AG04449 (cell line): ENCODE data around the gene CYP26B1.

Experiments
- CTCF ChIA-PET: fragments of 350-600 bp; formaldehyde crosslinking; extraction: SDS; loops from one replicate; lab custom pipeline; 2021; ENCODE audit warnings: antibody characterized with exemption; lab: Yijun Ruan, JAX
- POLR2A ChIA-PET: fragments of 400-600, 350-600 bp; formaldehyde crosslinking; extraction: SDS; loops from one replicate; lab custom pipeline; 2020; ENCODE audit warnings: antibody characterized with exemption, inconsistent platforms; lab: Yijun Ruan, JAX
- DNase-seq: peaks from one replicate; pipeline ENCODE4 v3.0.0-alpha.2; 2010; ENCODE audit warnings: low read depth, low spot score
- H3K4me3 ChIP-seq: 2 replicates; pipeline ENCODE4 v1.5.1; 2011; ENCODE audit warnings: low read depth, mild to moderate bottlenecking, control low read depth, low read length
- TF ChIP-seq, protein P1 (sequence below): IDR thresholded peaks from one replicate; pipeline ENCODE4 v1.5.1; 2011; ENCODE audit warnings: mild to moderate bottlenecking, moderate library complexity, low read length, control low read depth, inconsistent platforms; ENCODE audit not compliant: insufficient read depth; ENCODE audit errors: missing control alignments

CYP26B1 gene, protein sequence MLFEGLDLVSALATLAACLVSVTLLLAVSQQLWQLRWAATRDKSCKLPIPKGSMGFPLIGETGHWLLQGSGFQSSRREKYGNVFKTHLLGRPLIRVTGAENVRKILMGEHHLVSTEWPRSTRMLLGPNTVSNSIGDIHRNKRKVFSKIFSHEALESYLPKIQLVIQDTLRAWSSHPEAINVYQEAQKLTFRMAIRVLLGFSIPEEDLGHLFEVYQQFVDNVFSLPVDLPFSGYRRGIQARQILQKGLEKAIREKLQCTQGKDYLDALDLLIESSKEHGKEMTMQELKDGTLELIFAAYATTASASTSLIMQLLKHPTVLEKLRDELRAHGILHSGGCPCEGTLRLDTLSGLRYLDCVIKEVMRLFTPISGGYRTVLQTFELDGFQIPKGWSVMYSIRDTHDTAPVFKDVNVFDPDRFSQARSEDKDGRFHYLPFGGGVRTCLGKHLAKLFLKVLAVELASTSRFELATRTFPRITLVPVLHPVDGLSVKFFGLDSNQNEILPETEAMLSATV

DNA sequence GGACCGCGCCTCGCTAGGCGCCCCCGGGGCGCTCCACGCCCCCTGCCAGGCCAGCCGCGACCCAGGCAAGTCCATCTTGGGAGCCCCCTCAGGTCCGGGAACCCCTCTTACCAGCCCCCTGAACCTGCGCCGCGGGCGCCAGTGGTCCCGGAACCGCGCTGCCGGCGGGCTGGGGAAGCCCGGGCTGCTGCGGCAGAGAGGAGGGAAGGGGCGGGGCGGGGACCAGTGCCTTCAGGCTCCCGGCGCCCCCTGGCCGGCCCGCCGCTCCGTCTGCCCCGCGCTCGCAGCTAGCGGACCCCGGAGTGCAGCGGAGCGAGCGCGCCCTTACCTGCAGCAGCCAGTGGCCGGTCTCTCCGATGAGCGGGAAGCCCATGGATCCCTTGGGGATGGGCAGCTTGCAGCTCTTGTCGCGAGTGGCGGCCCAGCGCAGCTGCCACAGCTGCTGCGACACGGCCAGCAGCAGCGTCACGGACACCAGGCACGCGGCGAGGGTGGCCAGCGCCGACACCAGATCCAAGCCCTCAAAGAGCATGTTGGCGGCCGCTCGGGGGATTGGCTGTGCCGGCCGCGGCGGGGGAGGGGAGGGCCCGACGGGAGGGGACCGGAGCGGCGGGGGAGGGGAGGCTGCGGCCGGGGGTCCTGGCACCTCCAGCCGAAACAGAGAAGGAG, at the start of gene CYP26B1:
Gene CYP26B1, minus strand, starts transcription at position 560 of the 669 bp plus-strand sequence. Its CDS starts 28 bp downstream, at position 532.
- peak within 1 kb of the TSS; percentile 54 for H3K4me3 ChIP-seq
- ChIA-PET POLR2A (no interaction called here), CTCF (interaction anchor here (0.6 to 10.9 kb wide), 7 partner anchors 10 to 716 kb away, joined by 3 to 322 read pairs (median 8); no protein-coding TSS in a partner anchor)
- no peak for DNase-seq
- TF ChIP-seq, protein P1, sequence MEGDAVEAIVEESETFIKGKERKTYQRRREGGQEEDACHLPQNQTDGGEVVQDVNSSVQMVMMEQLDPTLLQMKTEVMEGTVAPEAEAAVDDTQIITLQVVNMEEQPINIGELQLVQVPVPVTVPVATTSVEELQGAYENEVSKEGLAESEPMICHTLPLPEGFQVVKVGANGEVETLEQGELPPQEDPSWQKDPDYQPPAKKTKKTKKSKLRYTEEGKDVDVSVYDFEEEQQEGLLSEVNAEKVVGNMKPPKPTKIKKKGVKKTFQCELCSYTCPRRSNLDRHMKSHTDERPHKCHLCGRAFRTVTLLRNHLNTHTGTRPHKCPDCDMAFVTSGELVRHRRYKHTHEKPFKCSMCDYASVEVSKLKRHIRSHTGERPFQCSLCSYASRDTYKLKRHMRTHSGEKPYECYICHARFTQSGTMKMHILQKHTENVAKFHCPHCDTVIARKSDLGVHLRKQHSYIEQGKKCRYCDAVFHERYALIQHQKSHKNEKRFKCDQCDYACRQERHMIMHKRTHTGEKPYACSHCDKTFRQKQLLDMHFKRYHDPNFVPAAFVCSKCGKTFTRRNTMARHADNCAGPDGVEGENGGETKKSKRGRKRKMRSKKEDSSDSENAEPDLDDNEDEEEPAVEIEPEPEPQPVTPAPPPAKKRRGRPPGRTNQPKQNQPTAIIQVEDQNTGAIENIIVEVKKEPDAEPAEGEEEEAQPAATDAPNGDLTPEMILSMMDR, result no peak

DNA sequence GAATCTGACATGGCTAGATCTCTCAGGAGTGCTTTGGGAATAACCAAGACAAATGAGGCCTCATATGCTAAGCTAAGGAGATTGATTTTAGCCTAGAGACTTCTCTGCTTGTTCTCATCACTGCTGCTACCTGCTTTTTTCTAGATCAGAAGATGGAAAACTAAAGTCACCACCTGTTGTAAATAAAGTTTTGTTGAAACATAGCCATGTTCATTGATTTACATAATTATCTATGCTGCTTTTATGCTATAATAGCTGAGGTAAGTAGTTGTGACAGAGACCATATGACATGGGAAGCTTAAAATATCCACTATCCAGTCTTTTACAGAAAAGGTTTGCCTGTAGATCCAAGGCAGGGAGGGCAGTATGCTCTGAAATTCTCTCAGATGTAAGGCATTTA, 46.1 kb upstream of the CYP26B1 start:
- POLR2A ChIA-PET, result no interaction called here
- TF ChIP-seq, protein P1, result no peak
- no peak overlapping the region for H3K4me3 ChIP-seq
- CTCF ChIA-PET, result no interaction called here
- DNase-seq, result no peak

DNA sequence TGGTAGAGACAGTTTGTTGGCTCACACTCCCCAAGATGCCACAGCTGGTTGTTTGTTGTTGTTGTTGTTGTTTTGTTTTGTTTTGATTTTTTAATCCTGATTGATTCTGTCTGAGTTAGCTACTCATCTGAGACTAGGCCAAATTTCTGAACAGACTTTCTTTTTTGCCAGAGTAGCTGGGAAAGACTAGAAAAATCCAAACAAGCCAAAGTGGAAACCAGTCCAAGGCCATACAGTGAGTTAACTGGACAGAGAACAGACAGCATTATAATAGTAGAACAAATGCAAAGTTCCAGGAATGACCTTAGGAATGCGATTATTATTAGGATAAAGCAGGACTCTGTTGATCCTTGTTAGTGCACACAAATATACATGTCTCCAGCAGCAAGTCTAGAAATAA, 43.8 kb upstream of the CYP26B1 start:
- DNase-seq, result no peak
- ChIA-PET CTCF (no interaction called here), POLR2A (no interaction called here)
- H3K4me3 ChIP-seq, result no peak overlapping the region
- TF ChIP-seq, protein P1, result no peak

DNA sequence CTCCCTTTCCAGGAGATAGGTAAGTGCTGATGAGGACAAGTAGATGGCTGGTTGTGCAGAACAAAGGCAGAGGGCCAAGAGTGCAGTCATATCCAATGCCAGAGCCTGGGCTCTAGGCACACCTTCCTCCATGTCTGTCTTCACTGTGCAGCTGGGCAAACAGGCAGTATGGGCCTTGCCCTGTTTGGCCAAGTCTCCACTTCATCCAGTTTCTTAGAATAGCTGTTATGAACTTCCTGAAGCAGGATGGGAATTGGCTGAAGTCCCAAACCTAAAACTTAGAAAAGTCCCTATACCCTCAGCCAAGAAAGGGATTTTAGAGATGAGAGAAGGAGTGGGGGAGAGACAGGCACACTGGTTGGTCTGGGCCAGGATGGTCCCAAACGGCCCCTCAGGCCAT, 37.5 kb upstream of the CYP26B1 start:
- CTCF ChIA-PET, result no interaction called here
- TF ChIP-seq, protein P1, result no peak
- H3K4me3 ChIP-seq, result no peak overlapping the region
- DNase-seq, result no peak
- POLR2A ChIA-PET, result no interaction called here

DNA sequence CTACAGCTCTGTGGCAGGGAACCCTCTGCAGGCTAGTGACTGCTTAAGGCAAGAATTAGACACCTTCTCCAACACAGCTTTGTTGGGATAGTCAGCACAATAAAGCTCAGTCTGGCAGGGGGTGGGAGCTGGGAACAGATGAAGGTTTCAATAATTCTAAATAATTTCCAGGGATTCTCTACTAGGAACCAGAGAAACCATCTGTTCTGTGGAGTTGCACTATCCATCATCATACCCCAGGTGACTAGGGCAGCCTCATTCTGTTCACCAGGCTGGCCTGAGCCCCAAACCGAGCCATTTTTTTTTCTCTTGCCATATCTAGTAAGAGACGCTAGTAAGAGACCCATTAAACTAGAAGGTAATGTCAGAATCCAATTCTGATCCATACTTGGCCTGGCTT, 35.8 kb upstream of the CYP26B1 start:
- ChIA-PET POLR2A (no interaction called here), CTCF (interaction anchor here (1.2 kb wide), 1 partner anchor 33 kb away, joined by 3 read pairs; no protein-coding TSS in a partner anchor)
- TF ChIP-seq, protein P1, result no peak
- H3K4me3 ChIP-seq, result no peak overlapping the region
- no peak for DNase-seq

DNA sequence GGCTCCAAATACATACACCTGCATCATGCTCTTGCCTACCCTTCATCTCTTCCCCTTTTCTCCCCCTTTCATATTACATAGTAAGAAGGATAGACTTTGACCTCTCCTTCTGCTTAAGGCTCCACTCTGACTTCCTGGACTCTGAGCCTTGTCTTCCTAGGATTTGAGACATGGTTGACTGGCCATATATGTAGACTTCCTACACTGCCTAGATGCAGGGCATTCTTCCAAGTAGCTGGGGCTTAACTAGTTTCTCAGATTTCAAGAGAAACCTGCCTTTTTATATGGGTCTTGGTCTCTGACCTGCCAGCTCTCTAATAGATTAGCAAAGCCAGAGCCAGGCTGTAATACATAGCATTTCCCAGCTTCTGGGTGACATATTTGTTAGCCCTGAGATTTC, 35.4 kb upstream of the CYP26B1 start:
- CTCF ChIA-PET, result interaction anchor here (1.2 kb wide), 1 partner anchor 33 kb away, joined by 3 read pairs; no protein-coding TSS in a partner anchor
- TF ChIP-seq, protein P1, result no peak
- H3K4me3 ChIP-seq, result no peak overlapping the region
- POLR2A ChIA-PET, result no interaction called here
- DNase-seq, result no peak
